Endothelial cell of umbilical vein (primary cell): Measurements from ENCODE around the gene SULF2. TPM values are rescaled to one million over a fixed set of nuclear protein-coding genes. Genes with fewer than 3 reads are reported as not detected.

Experiments used
- BruUV-seq: library from RNA; stranded (reverse); fragments of 400-500 nt; replicated peaks from 2 replicates; lab custom pipeline; 2021; lab: Mats Ljungman, UMichigan
- CTCF ChIA-PET: fragments of 300-600, 350-600 bp; sonication (Branson Sonifier 250); formaldehyde crosslinking; loops from one replicate; lab custom pipeline; 2021; ENCODE audit warnings: antibody characterized with exemption, inconsistent platforms; lab: Charles Lee
- POLR2A ChIA-PET: fragments of 300-600, 350-600 bp; sonication (Branson Sonifier 250); formaldehyde crosslinking; loops from one replicate; lab custom pipeline; 2021; ENCODE audit warnings: antibody characterized with exemption, inconsistent platforms; lab: Charles Lee
- DNase-seq: peaks from one replicate; pipeline ENCODE4 v3.0.0-alpha.2; 2011; ENCODE audit warnings: low read depth, low spot score
- FAIRE-seq: peaks from 2 replicates; lab custom pipeline; 2011; peaks lifted over from hg19 to GRCh38; lab: Jason Lieb, UNC
- H2AFZ ChIP-seq: 2 replicates; pipeline ENCODE4 v1.6.0; 2012; ENCODE audit warnings: low read depth, low read length, control low read depth, inconsistent platforms
- H3K27ac ChIP-seq: 2 replicates; pipeline ENCODE4 v1.5.1; 2011; ENCODE audit warnings: low read depth, mild to moderate bottlenecking, control low read depth, low read length, moderate library complexity; ENCODE audit not compliant: insufficient read depth
- H3K27me3 ChIP-seq, 2 experiments: 2 replicates each; pipeline versions ENCODE4 v1.6.0 to v1.6.1; 2011; ENCODE audit warnings: low read length in 2 of 2, mixed read lengths in 1 of 2; ENCODE audit not compliant: control insufficient read depth in 2 of 2, insufficient read depth in 2 of 2
- H3K36me3 ChIP-seq, 2 experiments: 2 replicates in 1 of 2; 3 replicates in 1 of 2; pipeline ENCODE4 v1.5.1; 2011; ENCODE audit warnings: low read length in 2 of 2, mild to moderate bottlenecking in 1 of 2, moderate library complexity in 1 of 2; ENCODE audit not compliant: control insufficient read depth in 2 of 2, insufficient read depth in 2 of 2; ENCODE audit errors: extremely low read depth in 1 of 2
- H3K4me1 ChIP-seq: 3 replicates; pipeline ENCODE4 v1.5.1; 2011; ENCODE audit warnings: mild to moderate bottlenecking, low read length; ENCODE audit not compliant: control insufficient read depth, insufficient read depth; ENCODE audit errors: extremely low read depth
- H3K4me2 ChIP-seq: 2 replicates; pipeline ENCODE4 v1.6.1; 2011; ENCODE audit warnings: low read length, control low read depth, mixed read lengths; ENCODE audit not compliant: insufficient read depth
- H3K4me3 ChIP-seq, 3 experiments: fragments of 200-600 bp in 1 of 3; sonication (generic), shearing (Covaris generic) in 1 of 3; replicated peaks in 1 of 3; 2 replicates each; pipeline ENCODE4 v1.5.1; 2011 to 2016; ENCODE audit warnings: control low read depth in 3 of 3, low read length in 3 of 3, mild to moderate bottlenecking in 2 of 3, inconsistent platforms in 1 of 3, low read depth in 1 of 3, moderate library complexity in 1 of 3; ENCODE audit not compliant: insufficient read depth in 1 of 3
- H3K79me2 ChIP-seq: 2 replicates; pipeline ENCODE4 v1.6.0; 2012; ENCODE audit warnings: low read length, inconsistent platforms; ENCODE audit not compliant: control insufficient read depth, insufficient read depth
- H3K9ac ChIP-seq: replicated peaks from 2 replicates; pipeline ENCODE3; 2011; ENCODE audit warnings: low read length, control low read depth; ENCODE audit not compliant: insufficient read depth; ENCODE audit errors: extremely low read depth
- H3K9me1 ChIP-seq: replicated peaks from 3 replicates; pipeline ENCODE4 v1.6.0; 2011; ENCODE audit warnings: mild to moderate bottlenecking, low read length; ENCODE audit not compliant: control insufficient read depth, insufficient read depth; ENCODE audit errors: extremely low read depth
- H3K9me3 ChIP-seq: replicated peaks from 2 replicates; pipeline ENCODE4 v1.5.1; 2012; ENCODE audit warnings: low read length, inconsistent platforms; ENCODE audit not compliant: control insufficient read depth, insufficient read depth
- H4K20me1 ChIP-seq: replicated peaks from 2 replicates; pipeline ENCODE3; 2011; ENCODE audit warnings: mild to moderate bottlenecking, low read length; ENCODE audit not compliant: control insufficient read depth, insufficient read depth; ENCODE audit errors: extremely low read depth
- CTCF ChIP-seq, 2 donors: IDR thresholded peaks; 1 replicate in 1 of 2; 2 replicates in 1 of 2; pipeline ENCODE4 v1.5.1; 2011; ENCODE audit warnings: low read length in 2 of 2, mild to moderate bottlenecking in 2 of 2, moderate library complexity in 2 of 2, control low read depth in 1 of 2, inconsistent platforms in 1 of 2, low read depth in 1 of 2; ENCODE audit not compliant: insufficient read depth in 1 of 2; ENCODE audit errors: extremely low read depth in 1 of 2
- EZH2 ChIP-seq: IDR thresholded peaks from 2 replicates; pipeline ENCODE4 v1.6.1; 2012; ENCODE audit warnings: borderline replicate concordance, low read depth, mild to moderate bottlenecking, moderate library complexity, low read length, inconsistent platforms; ENCODE audit not compliant: severe bottlenecking
- FOS ChIP-seq: IDR thresholded peaks from 2 replicates; pipeline ENCODE4 v1.6.1; 2011; ENCODE audit warnings: mild to moderate bottlenecking, low read length, moderate library complexity, borderline replicate concordance; ENCODE audit not compliant: insufficient read depth
- GATA2 ChIP-seq: IDR thresholded peaks from 2 replicates; pipeline ENCODE4 v1.7.0; 2011; ENCODE audit warnings: low read depth, mild to moderate bottlenecking, moderate library complexity, mixed read lengths, low read length; ENCODE audit not compliant: insufficient read length, insufficient read depth
- JUN ChIP-seq: IDR thresholded peaks from 2 replicates; pipeline ENCODE4 v1.6.1; 2011; ENCODE audit warnings: borderline replicate concordance, low read depth; ENCODE audit not compliant: insufficient read length, insufficient read depth
- MYC ChIP-seq: IDR thresholded peaks from one replicate; pipeline ENCODE4 v1.6.1; 2011; ENCODE audit warnings: mild to moderate bottlenecking, low read depth, low read length
- POLR2A ChIP-seq: IDR thresholded peaks from 2 replicates; pipeline ENCODE4 v1.6.1; 2012; ENCODE audit warnings: low read depth, mild to moderate bottlenecking, control low read depth, low read length
- POLR2AphosphoS5 ChIP-seq: IDR thresholded peaks from 2 replicates; pipeline ENCODE4 v1.6.1; 2012; ENCODE audit warnings: low read depth, mild to moderate bottlenecking, control low read depth, low read length, moderate library complexity; ENCODE audit not compliant: insufficient read depth
- dilution Hi-C: fragments of 300-500 bp; cut with MboI; formaldehyde crosslinking; loops from one replicate; pipeline ENCODE4 v1.15.0; 2019; ENCODE audit warnings: low sequenced_read_pairs; ENCODE audit not compliant: extremely low pct_ligation_motif_present
- intact Hi-C: fragments of 100-400 bp; cut with micrococcal nuclease; formaldehyde crosslinking; loops from one replicate; pipeline ENCODE4 v1.10.0; 2022
- polyA plus RNA-seq, 4 experiments: library from polyadenylated mRNA; depleted of rRNA in 3 of 4; stranded (reverse) in 3 of 4; unstranded in 1 of 4; fragments of >200 nt; gene quantifications; 2 replicates each; pipeline versions ENCODE4 v1.2.1 to v1.2.3, GENCODE V29; 2011 to 2012; ENCODE audit warnings: missing spikeins in 1 of 4
- total RNA-seq: library from RNA; stranded (reverse); gene quantifications from 2 replicates; pipeline ENCODE4 v1.2.3, GENCODE V29; 2021
- TF ChIP-seq, protein P1 (sequence below): IDR thresholded peaks from 2 replicates; pipeline ENCODE4 v1.6.1; 2011; ENCODE audit not compliant: insufficient read depth, insufficient read length

Gene SULF2
- total and polyA plus RNA-seq, 2 donors (not counting 3 experiments of a cell fraction or from before 2014, with no cell fraction given), result 58.5 to 160 TPM

DNA sequence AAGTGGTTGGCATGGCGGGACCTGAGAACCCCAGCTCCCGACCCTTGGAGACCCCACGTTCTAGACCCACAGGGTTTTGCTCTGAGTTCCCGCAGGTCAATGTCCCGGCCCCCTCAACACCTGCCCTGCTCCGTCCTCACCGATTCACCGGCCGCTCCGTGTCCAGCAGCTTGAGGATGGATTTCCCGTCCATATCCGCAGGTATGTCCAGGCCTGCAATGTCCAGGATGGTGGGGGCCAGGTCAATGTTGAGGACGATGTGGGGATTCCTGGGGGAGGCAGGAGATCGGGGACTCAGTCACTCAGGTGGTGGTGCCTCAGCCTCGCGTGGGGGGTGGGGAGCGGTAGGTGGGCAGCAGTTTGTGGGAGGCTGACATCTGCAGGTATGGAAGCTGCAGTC, 106.7 kb downstream of the SULF2 start:
- intact Hi-C loops (loop anchor here (1.0 kb wide), 2 partner anchors 617 to 943 kb away; no protein-coding TSS in a partner anchor), dilution Hi-C loops (no loop called here)
- no peak for FAIRE-seq
- Histone ChIP-seq H3K9me3 (no peaks in the 10 kb centered on the region), H3K4me2 (no peak overlapping the region), H3K4me1 (no peaks in the 10 kb centered on the region), H4K20me1 (no peaks in the 10 kb centered on the region), H3K4me3 (no peak overlapping the region), H3K27me3 (no peaks in the 10 kb centered on the region), H3K9ac (no peak overlapping the region), H3K9me1 (no peaks in the 10 kb centered on the region), H3K27ac (no peak overlapping the region), H2AFZ (no peak overlapping the region), H3K36me3 (no peaks in the 10 kb centered on the region), H3K79me2 (no peaks in the 10 kb centered on the region)
- TF ChIP-seq GATA2 (no peak), MYC (no peak), CTCF (IDR thresholded peaks at IDR 0.05; ENCODE audit: extremely low read depth in 1 of 2, insufficient read depth in 1 of 2, low read depth in 1 of 2, low read length in 2 of 2) (no peak), FOS (no peak), JUN (no peak), POLR2AphosphoS5 (no peak), EZH2 (no peak), POLR2A (no peak)
- TF ChIP-seq, protein P1, sequence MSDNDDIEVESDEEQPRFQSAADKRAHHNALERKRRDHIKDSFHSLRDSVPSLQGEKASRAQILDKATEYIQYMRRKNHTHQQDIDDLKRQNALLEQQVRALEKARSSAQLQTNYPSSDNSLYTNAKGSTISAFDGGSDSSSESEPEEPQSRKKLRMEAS, result no peak
- CTCF ChIA-PET, result interaction anchor here (0.5 to 15.4 kb wide), 10 partner anchors 10 to 952 kb away, joined by 3 to 302 read pairs (median 8); no protein-coding TSS in a partner anchor
- POLR2A ChIA-PET, result no interaction called here
- no peak for DNase-seq
- BruUV-seq, result no TSS peak
